H1 (cell line): ENCODE data around the gene NUFIP2. TPM values are rescaled to one million over a fixed set of nuclear protein-coding genes. Genes with fewer than 3 reads are reported as not detected.

ENCODE experiments used
- CTCF ChIA-PET: fragments of 300-600 bp; sonication (Branson Sonifier 250); formaldehyde crosslinking; loops from one replicate; lab custom pipeline; 2021; ENCODE audit not compliant: partially characterized antibody; lab: Charles Lee
- POLR2A ChIA-PET: fragments of 300-600 bp; sonication (Branson Sonifier 250); formaldehyde crosslinking; loops from one replicate; lab custom pipeline; 2021; ENCODE audit warnings: inconsistent platforms; ENCODE audit not compliant: partially characterized antibody; lab: Charles Lee
- DNase-seq, 2 experiments: peaks; one replicate each; pipeline versions ENCODE4 v3.0.0 to v3.0.0-alpha.2; 2010 to 2022; ENCODE audit warnings: low spot score in 2 of 2, low read depth in 1 of 2, mixed read lengths in 1 of 2
- FAIRE-seq: peaks from 2 replicates; lab custom pipeline; 2011; peaks lifted over from hg19 to GRCh38; lab: Jason Lieb, UNC
- H2AFZ ChIP-seq: 2 replicates; pipeline ENCODE4 v1.8.1; 2012; ENCODE audit warnings: low read length, inconsistent platforms
- H2AK5ac ChIP-seq: 2 replicates; pipeline ENCODE4 v1.6.1; 2013; ENCODE audit warnings: low read depth, low read length
- H2BK120ac ChIP-seq: replicated peaks from 2 replicates; pipeline ENCODE3; 2013; ENCODE audit warnings: low read depth, low read length, inconsistent platforms
- H2BK12ac ChIP-seq: 2 replicates; pipeline ENCODE4 v1.6.1; 2013; ENCODE audit warnings: low read depth, low read length
- H2BK15ac ChIP-seq: 2 replicates; pipeline ENCODE4 v1.6.1; 2013; ENCODE audit warnings: low read length
- H2BK20ac ChIP-seq: 2 replicates; pipeline ENCODE4 v1.6.1; 2013; ENCODE audit warnings: low read length
- H2BK5ac ChIP-seq: 2 replicates; pipeline ENCODE4 v1.6.1; 2013; ENCODE audit warnings: low read depth, low read length
- H3K14ac ChIP-seq: 2 replicates; pipeline ENCODE4 v1.6.1; 2013; ENCODE audit warnings: inconsistent platforms; ENCODE audit not compliant: insufficient read length
- H3K18ac ChIP-seq: 2 replicates; pipeline ENCODE4 v1.6.1; 2013; ENCODE audit warnings: low read length; ENCODE audit errors: extremely low read depth
- H3K23ac ChIP-seq: 2 replicates; pipeline ENCODE4 v1.6.1; 2013; ENCODE audit warnings: inconsistent platforms; ENCODE audit not compliant: insufficient read length
- H3K23me2 ChIP-seq: 2 replicates; pipeline ENCODE4 v1.6.1; 2013; ENCODE audit warnings: low read depth, low read length
- H3K27ac ChIP-seq: 2 replicates; pipeline ENCODE4 v1.6.1; 2011; ENCODE audit warnings: low read depth, low read length, inconsistent platforms
- H3K27me3 ChIP-seq, 4 experiments: replicated peaks in 1 of 4; 1 replicate in 1 of 4; 2 replicates in 3 of 4; pipeline versions ENCODE4 v1.6.1 to v1.8.1; 2011 to 2013; ENCODE audit warnings: low read length in 3 of 4, mild to moderate bottlenecking in 3 of 4, inconsistent platforms in 2 of 4, mixed read lengths in 2 of 4, moderate library complexity in 1 of 4; ENCODE audit not compliant: control insufficient read depth in 3 of 4, insufficient read depth in 3 of 4; ENCODE audit errors: extremely low read depth in 1 of 4
- H3K36me3 ChIP-seq, 4 experiments: 2 replicates each; pipeline versions ENCODE4 v1.6.1 to v1.8.1; 2011 to 2013; ENCODE audit warnings: mild to moderate bottlenecking in 4 of 4, low read length in 3 of 4, moderate library complexity in 2 of 4, control low read depth in 1 of 4, inconsistent platforms in 1 of 4; ENCODE audit not compliant: insufficient read depth in 4 of 4, control insufficient read depth in 2 of 4
- H3K4ac ChIP-seq: replicated peaks from 2 replicates; pipeline ENCODE3; 2013; ENCODE audit warnings: low read length, low read depth, mixed read lengths, inconsistent platforms; ENCODE audit not compliant: insufficient read length
- H3K4me1 ChIP-seq, 4 experiments: replicated peaks in 1 of 4; 1 replicate in 1 of 4; 2 replicates in 3 of 4; pipeline versions ENCODE4 v1.6.1 to v1.8.1; 2011 to 2013; ENCODE audit warnings: low read length in 3 of 4, inconsistent platforms in 2 of 4, mixed read lengths in 1 of 4; ENCODE audit not compliant: insufficient read depth in 4 of 4, control insufficient read depth in 3 of 4
- H3K4me2 ChIP-seq, 2 experiments: 2 replicates each; pipeline versions ENCODE4 v1.6.1 to v1.8.1; 2011 to 2013; ENCODE audit warnings: low read depth in 2 of 2, low read length in 2 of 2, control low read depth in 1 of 2, inconsistent platforms in 1 of 2, mild to moderate bottlenecking in 1 of 2; ENCODE audit not compliant: insufficient read depth in 1 of 2
- H3K4me3 ChIP-seq, 4 experiments: fragments of 200-600, 300-600 bp in 1 of 4; sonication (generic), shearing (Covaris generic), sonication (Bioruptor Twin) in 1 of 4; 2 replicates each; pipeline versions ENCODE4 v1.5.1 to v1.8.1; 2011 to 2016; ENCODE audit warnings: low read length in 4 of 4, low read depth in 3 of 4, control low read depth in 2 of 4, inconsistent platforms in 2 of 4, mild to moderate bottlenecking in 2 of 4, mixed read lengths in 1 of 4, moderate library complexity in 1 of 4; ENCODE audit not compliant: insufficient read depth in 2 of 4; ENCODE audit errors: extremely low read depth in 1 of 4
- H3K56ac ChIP-seq: replicated peaks from 2 replicates; pipeline ENCODE3; 2013; ENCODE audit warnings: low read depth, mild to moderate bottlenecking, mixed read lengths, low read length, inconsistent platforms; ENCODE audit not compliant: insufficient read length
- H3K79me1 ChIP-seq: 2 replicates; pipeline ENCODE4 v1.6.1; 2013; ENCODE audit warnings: low read depth, low read length, control low read depth
- H3K79me2 ChIP-seq, 2 experiments: 2 replicates each; pipeline versions ENCODE4 v1.6.1 to v1.8.1; 2012 to 2013; ENCODE audit warnings: low read length in 2 of 2, mild to moderate bottlenecking in 2 of 2, inconsistent platforms in 1 of 2; ENCODE audit not compliant: insufficient read depth in 2 of 2, control insufficient read depth in 1 of 2
- H3K9ac ChIP-seq, 4 experiments: replicated peaks in 1 of 4; 1 replicate in 1 of 4; 2 replicates in 3 of 4; pipeline versions ENCODE4 v1.6.1 to v1.8.1; 2011 to 2013; ENCODE audit warnings: low read depth in 3 of 4, low read length in 3 of 4, control low read depth in 2 of 4, mild to moderate bottlenecking in 2 of 4, moderate library complexity in 2 of 4, inconsistent platforms in 1 of 4; ENCODE audit errors: extremely low read depth in 1 of 4
- H3K9me3 ChIP-seq, 2 experiments: 2 replicates each; pipeline versions ENCODE4 v1.6.1 to v1.8.1; 2012 to 2013; ENCODE audit warnings: mild to moderate bottlenecking in 2 of 2, moderate library complexity in 2 of 2, control low read depth in 1 of 2, inconsistent platforms in 1 of 2, low read depth in 1 of 2, low read length in 1 of 2, mixed read lengths in 1 of 2; ENCODE audit not compliant: insufficient read depth in 2 of 2
- H4K20me1 ChIP-seq, 2 experiments: replicated peaks in 1 of 2; 2 replicates each; pipeline versions ENCODE3 to v1.8.1; 2011 to 2013; ENCODE audit warnings: inconsistent platforms in 2 of 2, low read length in 2 of 2, mild to moderate bottlenecking in 1 of 2; ENCODE audit not compliant: insufficient read depth in 2 of 2, control insufficient read depth in 1 of 2
- H4K5ac ChIP-seq: 2 replicates; pipeline ENCODE4 v1.6.1; 2013; ENCODE audit warnings: low read length, low read depth, mixed read lengths, inconsistent platforms; ENCODE audit not compliant: insufficient read length
- H4K8ac ChIP-seq: 2 replicates; pipeline ENCODE4 v1.8.0; 2013; ENCODE audit warnings: mild to moderate bottlenecking, moderate library complexity, low read length, inconsistent platforms; ENCODE audit not compliant: insufficient read depth; ENCODE audit errors: extremely low read depth
- H4K91ac ChIP-seq: replicated peaks from 2 replicates; pipeline ENCODE3; 2013; ENCODE audit warnings: low read length, mixed read lengths, inconsistent platforms; ENCODE audit not compliant: insufficient read length
- CHD1 ChIP-seq: IDR thresholded peaks from 2 replicates; pipeline ENCODE4 v1.6.1; 2012; ENCODE audit warnings: low read depth, low read length, improper control_type of control experiment
- HDAC6 ChIP-seq: IDR thresholded peaks from one replicate; pipeline ENCODE4 v1.7.1; 2012; ENCODE audit warnings: low read depth, mild to moderate bottlenecking, inconsistent platforms, low read length, moderate library complexity
- TAF7 ChIP-seq: optimal IDR thresholded peaks from 2 replicates; pipeline ENCODE3; 2011; ENCODE audit warnings: low read depth, mild to moderate bottlenecking, inconsistent platforms, low read length, moderate library complexity, borderline replicate concordance
- WGBS, 2 experiments: shearing (Covaris generic) in 1 of 2; methylation state at CpG; one replicate each; pipeline versions ENCODE4 v1.1.6 to v1.1.7; 2013 to 2015; ENCODE audit warnings: low lambda C conversion rate in 2 of 2, mixed read lengths in 2 of 2, inconsistent platforms in 1 of 2, low coverage in 1 of 2, missing lambda C conversion rate in 1 of 2; ENCODE audit not compliant: insufficient replicate concordance in 2 of 2, insufficient coverage in 1 of 2, insufficient read length in 1 of 2; ENCODE audit errors: extremely low coverage in 1 of 2, missing lambda C conversion rate in 1 of 2; 5-methylcytosine and 5-hydroxymethylcytosine counted together
- polyA plus RNA-seq, 7 experiments: library from polyadenylated mRNA; depleted of rRNA in 3 of 7; stranded (reverse) in 5 of 7; unstranded in 2 of 7; fragments of >200 nt in 5 of 7; fragments of 200-250 nt in 2 of 7; gene quantifications; 1 replicate in 5 of 7; 2 replicates in 1 of 7; 4 replicates in 1 of 7; pipeline versions ENCODE4 v1.2.1 to v1.2.3, GENCODE V29; 2011 to 2013; ENCODE audit warnings: missing spikeins in 2 of 7, mixed read lengths in 2 of 7
- total RNA-seq: library from RNA; stranded (reverse); fragmentation: NEBNext Ultra II Directional; extraction: Animal tissue kit (Norgen Biotek cat#: 25700); gene quantifications from 2 replicates; pipeline ENCODE4 v1.2.1, GENCODE V29; 2021

The NUFIP2 gene
- total and polyA plus RNA-seq, 2 of the 8 experiments (the other 6 are each of a cell fraction or from before 2014, with no cell fraction given), result 65.9 to 118 TPM

DNA sequence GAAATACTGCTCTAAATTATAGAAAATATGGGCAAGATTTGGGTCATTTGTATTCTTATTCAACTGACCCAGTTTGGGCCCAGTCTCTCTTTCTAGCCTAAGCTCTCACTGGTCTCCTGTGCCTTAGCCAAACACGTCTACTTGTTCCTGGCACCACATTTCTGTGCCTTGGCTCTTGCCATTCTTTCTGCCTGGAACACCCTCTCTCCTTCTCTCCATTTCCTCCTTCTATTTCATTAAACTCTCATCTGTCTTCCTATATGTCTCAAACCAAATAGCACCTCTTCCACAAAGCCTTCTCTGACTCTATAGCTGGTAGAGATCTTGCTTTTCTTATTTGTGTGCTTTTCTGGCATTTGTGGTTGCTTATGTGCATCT, 37.7 kb upstream of the NUFIP2 start:
- Histone ChIP-seq H2BK20ac (no peak overlapping the region), H4K91ac (no peak overlapping the region), H3K27me3 (no peaks in the 10 kb centered on the region), H3K4ac (no peak overlapping the region), H3K14ac (no peak overlapping the region), H3K79me1 (no peaks in the 10 kb centered on the region), H3K9ac (no peak overlapping the region), H3K23ac (no peak overlapping the region), H2AFZ (no peak overlapping the region), H4K5ac (no peak overlapping the region), H3K27ac (no peak overlapping the region), H2AK5ac (no peak overlapping the region), H4K8ac (no peak overlapping the region), H3K79me2 (no peaks in the 10 kb centered on the region), H3K4me3 (no peak overlapping the region), H3K18ac (no peak overlapping the region), H3K56ac (no peak overlapping the region), H2BK120ac (no peak overlapping the region), H2BK15ac (no peak overlapping the region), H2BK5ac (no peak overlapping the region), H3K36me3 (no peaks in the 10 kb centered on the region), H2BK12ac (no peak overlapping the region), H3K4me1 (no peaks in the 10 kb centered on the region), H3K23me2 (no peaks in the 10 kb centered on the region; the same call in 1 of the 2 replicates), H3K4me2 (no peak overlapping the region), H3K9me3 (no peaks in the 10 kb centered on the region), H4K20me1 (no peaks in the 10 kb centered on the region)
- no peak for DNase-seq
- FAIRE-seq, result no peak
- ChIA-PET POLR2A (interaction anchor here (0.6 to 2.1 kb wide), 4 partner anchors 14 to 1547 kb away, joined by 3 to 6 read pairs (median 4); partner anchors contain the start of gene NUFIP2), CTCF (interaction anchor here (0.6 kb wide), 1 partner anchor 8 kb away, joined by 4 read pairs; no protein-coding TSS in a partner anchor)
- 94% methylated on average over 1 of the region's 1 CpG; no CpG with 5 or more reads in 1 of the 2 experiments for WGBS, 2 experiments
- TF ChIP-seq TAF7, result no peak
- no peak for TF ChIP-seq HDAC6
- no peak for TF ChIP-seq CHD1
